ENCODE measurements around the gene KCNAB1. TPM values are rescaled to one million over a fixed set of nuclear protein-coding genes. Genes with fewer than 3 reads are reported as not detected.
A peak's percentile ranks its signal among the peaks of the same experiment; 100 is the strongest.

Gene KCNAB1
- total RNA-seq, 2 donors from 2014 or later, result 2.6 to 3.5 TPM

- ATAC-seq, result no peak
These were observed 177.2 kb downstream of the KCNAB1 start for GRCh38 chr3:156297582-156297981.

DNA sequence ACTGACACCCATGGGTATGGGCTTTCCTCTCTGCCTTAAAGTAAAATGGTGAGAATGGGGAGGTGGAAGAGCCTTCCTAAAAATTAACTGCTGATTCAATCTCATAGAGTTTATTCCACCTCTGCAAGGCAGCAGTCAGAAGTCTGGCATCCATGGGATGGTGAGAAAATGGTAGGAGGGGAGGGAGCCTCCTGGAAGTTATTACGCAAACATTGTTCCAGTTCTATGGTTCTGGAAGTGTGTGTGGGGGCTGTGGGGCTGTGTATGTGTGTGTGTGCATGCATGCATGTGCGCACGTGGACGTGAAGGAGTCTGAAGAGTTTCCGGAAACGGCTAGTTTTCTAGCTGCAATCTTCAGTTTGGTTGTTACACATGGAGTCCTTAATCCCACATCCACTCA lies 177.6 kb downstream of the KCNAB1 start:
- DNase-seq (no peak), ATAC-seq (no peak)
- intact Hi-C loops (cut with DNase I), result no loop called here

More at GRCh38 chr3:156297582-156297981, 177.2 kb downstream of the KCNAB1 start:
- intact Hi-C loops (cut with DNase I), result no loop called here
- no peak for DNase-seq

DNA sequence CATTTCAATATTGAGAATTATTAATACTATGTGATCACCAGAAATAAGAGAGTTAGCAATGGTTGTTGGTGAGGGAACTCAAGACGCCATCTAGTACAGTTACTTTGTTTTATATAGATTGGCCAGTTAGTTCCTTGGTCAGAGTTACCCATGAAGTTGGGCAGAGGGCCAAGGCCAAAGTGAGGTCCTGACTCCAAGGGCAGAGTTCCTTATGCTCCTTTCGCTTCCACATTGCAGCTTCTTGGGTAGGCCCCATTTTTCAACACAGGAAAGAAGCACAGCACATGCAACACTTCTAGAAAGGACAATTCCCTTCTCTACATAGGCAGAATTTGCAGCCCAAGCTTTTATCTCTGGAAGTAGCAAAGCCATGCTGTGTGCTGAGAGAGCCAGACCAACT lies 178.6 kb downstream of the KCNAB1 start:
- ATAC-seq, result peak in 1 of 2 donors; percentile 71
- DNase-seq, result peak; percentile 56
- intact Hi-C loops (cut with DNase I), result no loop called here

DNA sequence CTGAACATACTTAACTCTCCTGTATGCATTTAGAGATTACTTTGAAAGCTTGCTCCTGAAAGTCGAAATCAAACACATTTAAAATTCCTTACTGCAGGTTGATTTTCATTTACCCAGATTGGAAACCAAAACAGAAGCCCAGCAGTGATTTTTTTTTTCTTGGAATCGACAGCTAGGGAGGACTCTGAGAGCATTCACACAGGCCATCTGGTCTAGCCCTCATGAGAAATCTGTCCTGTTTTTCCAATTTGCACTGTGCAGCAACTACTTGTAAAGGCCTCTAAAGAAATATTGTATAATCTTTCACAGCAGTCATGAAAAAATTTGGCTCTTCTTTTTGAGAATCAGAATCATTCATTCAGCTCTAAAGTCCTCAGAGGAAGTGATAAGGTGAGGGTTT lies 179.2 kb downstream of the KCNAB1 start:
- no peak for ATAC-seq
- no peak for DNase-seq
- intact Hi-C loops (cut with DNase I), result no loop called here

DNA sequence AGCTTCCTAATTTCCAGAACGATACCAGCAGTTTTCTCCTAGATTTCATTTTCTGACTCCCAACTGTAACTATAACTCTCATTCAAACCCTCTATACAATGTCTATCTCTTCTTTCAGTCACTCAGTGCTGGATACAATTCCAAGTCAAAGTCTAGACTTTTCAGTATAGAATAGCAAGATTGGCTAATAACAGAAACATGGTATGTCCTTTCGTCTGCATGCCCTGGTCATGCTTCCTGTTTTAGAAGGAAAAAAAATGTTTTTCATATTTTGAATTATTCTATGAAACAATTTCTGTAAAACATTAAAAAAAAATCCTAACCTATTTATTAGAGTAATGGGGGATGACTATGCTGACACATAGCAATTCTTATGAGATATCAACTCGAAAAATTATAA lies 180.0 kb downstream of the KCNAB1 start:
- DNase-seq, result no peak
- intact Hi-C loops (cut with DNase I), result no loop called here
- no peak for ATAC-seq

- DNase-seq (no peak), ATAC-seq (peak in 1 of 2 donors; percentile 34)
- intact Hi-C loops (cut with DNase I), result no loop called here
These were observed 180.8 kb downstream of the KCNAB1 start for GRCh38 chr3:156300929-156301840.

GRCh38 chr3:156303001-156303707 lies 182.8 kb downstream of the KCNAB1 start:
- ATAC-seq (no peak), DNase-seq (no peak)
- intact Hi-C loops (cut with DNase I), result no loop called here

DNA sequence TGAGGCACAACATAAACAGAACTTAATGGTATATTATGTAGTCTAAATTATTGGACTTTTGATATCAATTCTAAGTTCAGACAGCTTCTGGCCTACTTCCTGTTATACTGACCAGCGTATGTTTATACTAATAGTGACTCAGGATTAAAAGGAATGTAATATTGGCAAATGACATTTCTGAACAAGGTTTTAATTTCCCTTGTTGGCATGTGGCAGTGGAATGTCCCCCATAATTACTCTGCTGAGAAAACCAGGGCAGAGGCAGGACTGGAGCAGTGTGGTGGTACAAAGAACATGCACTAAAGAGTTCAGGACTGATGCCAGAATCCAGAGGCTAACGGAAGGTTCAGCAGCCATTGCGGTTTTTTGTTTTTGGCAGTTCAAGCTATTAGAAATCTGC lies 184.0 kb downstream of the KCNAB1 start:
- intact Hi-C loops (cut with DNase I), result no loop called here
- DNase-seq (no peak), ATAC-seq (peak in 1 of 2 donors; percentile 57)

- ATAC-seq (no peak), DNase-seq (no peak)
- intact Hi-C loops (cut with DNase I), result no loop called here
These were observed 185.3 kb downstream of the KCNAB1 start for GRCh38 chr3:156305672-156306071.

DNA sequence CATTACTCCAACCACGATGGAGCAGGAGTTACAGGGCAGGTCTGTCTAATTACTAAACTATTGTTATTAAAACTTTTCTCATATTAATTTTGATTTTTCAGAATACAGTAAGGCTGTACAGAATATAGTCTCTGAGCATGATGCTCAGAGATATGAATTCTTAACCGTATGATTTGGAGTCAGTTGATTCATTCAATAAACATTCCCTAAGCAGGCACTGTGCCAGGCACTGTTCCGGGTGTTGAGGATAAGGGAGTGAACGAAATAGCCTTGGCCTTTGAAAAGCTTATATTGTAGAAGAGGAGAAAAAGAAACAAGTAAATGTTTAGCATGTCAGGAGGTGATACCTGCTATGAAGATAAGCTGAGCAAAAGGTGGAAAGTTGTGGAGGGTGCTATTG lies 187.3 kb downstream of the KCNAB1 start:
- intact Hi-C loops (cut with DNase I), result no loop called here
- peak; percentile 47 to 83 for ATAC-seq
- DNase-seq, result peak; percentile 83

DNA sequence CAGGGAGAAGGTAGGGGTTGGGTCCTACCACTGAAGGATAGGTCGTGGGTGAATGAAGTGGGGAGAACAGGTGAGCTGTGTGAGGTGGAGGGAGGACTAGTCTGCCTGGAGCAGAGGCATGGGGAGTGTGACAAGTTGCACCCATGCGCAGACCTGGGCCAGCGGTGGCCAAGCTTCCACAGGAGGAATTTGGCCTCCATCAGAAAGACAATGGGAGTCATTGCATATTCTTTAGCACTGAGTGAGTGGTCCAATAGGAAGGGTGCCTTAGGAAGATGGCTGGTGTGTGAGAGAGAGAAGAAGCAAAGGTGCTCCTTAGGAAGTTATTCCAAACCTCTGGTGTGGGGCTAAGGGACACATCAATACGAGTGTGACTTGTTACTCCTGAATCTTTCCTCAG lies 191.1 kb downstream of the KCNAB1 start:
- DNase-seq, result no peak
- intact Hi-C loops (cut with DNase I), result no loop called here
- no peak for ATAC-seq

- DNase-seq, result no peak
- no peak for ATAC-seq
- intact Hi-C loops (cut with DNase I), result no loop called here
These were observed 191.6 kb downstream of the KCNAB1 start for GRCh38 chr3:156311930-156312329.

- intact Hi-C loops (cut with DNase I), result no loop called here
- DNase-seq, result no peak
- no peak for ATAC-seq
These were observed 195.7 kb downstream of the KCNAB1 start for GRCh38 chr3:156316076-156316475.

GRCh38 chr3:156317462-156318074 lies 197.2 kb downstream of the KCNAB1 start:
- intact Hi-C loops (cut with DNase I), result no loop called here
- no peak for ATAC-seq
- DNase-seq, result no peak

- ATAC-seq, result no peak
- no peak for DNase-seq
- intact Hi-C loops (cut with DNase I), result no loop called here
These were observed 201.6 kb downstream of the KCNAB1 start for GRCh38 chr3:156321945-156322344.

DNA sequence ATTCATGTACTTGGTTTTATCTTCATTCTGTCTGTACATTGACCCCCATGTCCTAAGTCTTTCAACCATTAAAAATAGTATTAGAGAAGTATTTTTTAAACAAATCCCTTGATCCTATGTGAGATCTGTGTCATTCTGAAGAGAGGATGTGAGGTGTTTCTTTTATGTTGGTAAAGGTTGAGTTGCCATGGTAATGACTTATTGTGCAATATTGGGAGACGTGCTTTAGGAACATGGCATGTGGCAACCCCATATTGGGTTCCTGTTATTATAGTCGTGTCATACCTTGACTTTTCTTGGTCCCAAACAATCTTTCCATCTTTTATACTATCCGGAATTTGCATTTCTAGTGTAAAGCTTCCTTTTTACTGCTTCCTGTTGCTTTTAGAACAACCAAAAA lies 203.1 kb downstream of the KCNAB1 start:
- no peak for ATAC-seq
- DNase-seq, result no peak
- intact Hi-C loops (cut with DNase I), result no loop called here

- intact Hi-C loops (cut with DNase I), result no loop called here
- DNase-seq (no peak), ATAC-seq (no peak)
These were observed 210.0 kb downstream of the KCNAB1 start for GRCh38 chr3:156330415-156330814.

DNA sequence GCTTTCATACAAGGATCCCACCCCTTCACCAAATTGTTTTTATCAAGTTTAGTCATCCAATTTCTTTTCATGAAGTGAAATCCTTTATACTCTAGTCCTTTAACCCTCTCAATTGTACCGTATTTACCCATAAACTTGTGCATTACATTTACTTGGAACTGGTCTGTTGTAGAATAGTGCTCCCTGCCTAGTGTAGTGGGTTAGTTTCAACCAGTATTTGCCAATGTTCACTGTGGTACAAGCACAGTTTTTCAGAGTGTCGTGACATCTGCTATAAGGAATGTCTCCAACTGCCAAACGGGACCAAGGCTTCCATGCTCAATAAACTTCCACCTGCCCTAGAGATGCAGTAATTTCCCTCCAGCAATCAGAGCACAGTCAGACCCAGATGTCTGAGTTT lies 211.9 kb downstream of the KCNAB1 start:
- intact Hi-C loops (cut with DNase I), result no loop called here
- DNase-seq, result no peak
- ATAC-seq, result no peak

DNA sequence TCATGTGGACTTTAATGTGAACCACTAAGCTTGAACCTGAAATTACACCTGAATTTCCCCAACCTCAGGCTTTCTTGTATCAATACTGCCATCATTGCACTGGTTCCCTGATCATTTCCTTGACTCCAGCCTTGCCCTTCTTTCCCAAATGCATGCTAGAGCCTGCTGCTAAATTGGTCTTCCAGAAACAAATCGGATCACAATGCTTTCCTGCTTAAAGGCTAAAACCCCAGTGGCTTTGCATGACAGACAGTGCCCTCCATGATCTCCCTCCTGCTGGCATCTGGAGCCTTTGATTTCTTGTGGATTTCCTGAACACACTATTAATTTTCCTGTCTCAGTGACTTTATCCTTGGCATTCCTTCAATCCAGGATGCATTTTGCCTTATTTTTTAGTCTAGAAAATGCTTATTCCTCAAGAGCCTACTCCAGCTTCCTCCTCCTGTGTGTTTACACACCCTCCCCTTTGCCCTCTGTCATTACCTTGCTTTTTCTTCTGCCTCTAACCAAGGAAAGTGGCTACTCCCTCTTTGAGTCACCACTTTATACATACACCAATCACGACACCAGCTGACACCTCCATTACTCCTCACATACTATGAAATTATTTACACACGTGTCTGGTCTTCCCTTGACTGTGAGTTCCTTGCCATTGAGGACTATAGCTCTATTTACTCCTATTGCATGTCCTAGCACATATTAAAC lies 214.6 kb downstream of the KCNAB1 start:
- intact Hi-C loops (cut with DNase I), result no loop called here
- ATAC-seq, result no peak

DNA sequence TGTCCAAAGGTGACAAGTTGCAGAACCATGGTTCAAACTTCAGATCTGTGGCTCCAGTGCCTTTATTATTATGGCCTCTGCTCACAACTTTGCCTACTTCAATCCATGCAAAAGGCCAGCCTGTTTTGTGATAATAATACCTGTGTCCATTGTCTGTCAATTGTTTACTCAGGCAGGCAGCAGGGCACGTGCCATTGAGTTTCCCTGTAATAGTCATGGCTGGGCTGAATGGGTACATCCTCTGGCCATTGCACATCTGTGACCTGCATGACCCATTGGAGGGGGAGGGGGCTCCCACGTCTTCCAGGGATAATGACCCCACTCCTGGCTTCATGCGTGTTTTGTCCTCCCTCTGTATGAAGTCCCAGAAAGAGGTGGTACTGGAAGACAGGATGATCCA lies 219.1 kb downstream of the KCNAB1 start:
- intact Hi-C loops (cut with DNase I), result no loop called here
- no peak for DNase-seq
- ATAC-seq, result no peak

More for the DNA sequence above, 214.6 kb downstream of the KCNAB1 start:
- no peak for DNase-seq

All from left cardiac atrium (tissue), 4 donors.